Measurements from ENCODE around the gene NPFFR1. TPM values are rescaled to one million over a fixed set of nuclear protein-coding genes. Genes with fewer than 3 reads are reported as not detected.

The NPFFR1 gene
- total RNA-seq, 2 experiments from 2014 or later = not detected

GRCh38 chr10:70292004-70292403 is 8.2 kb upstream of the NPFFR1 start:
- H3K4me1 ChIP-seq (ENCODE audit: insufficient read depth, low read length, poor library complexity, severe bottlenecking) = peaks cover 53% of the 10 kb centered on the region
- POLR2A ChIA-PET = interaction anchor here (0.6 to 2.0 kb wide), 6 partner anchors 12 to 1802 kb away, joined by 3 to 9 read pairs (median 4); no protein-coding TSS in a partner anchor
- DNase-seq (ENCODE audit: low spot score) = no peak
- no peaks in the 10 kb centered on the region for H4K20me1 ChIP-seq (ENCODE audit: insufficient read depth, low read length)
- no peaks in the 10 kb centered on the region for H3K9me2 ChIP-seq (ENCODE audit: insufficient read depth, low read length)
- no peak for TF ChIP-seq CTCF (conservative IDR thresholded peaks at IDR 0.05; ENCODE audit: low read length)
- TF ChIP-seq EZH2phosphoT487 (IDR thresholded peaks at IDR 0.05; ENCODE audit: borderline replicate concordance, low read depth, low read length) = no peak
- no peaks in the 10 kb centered on the region for H3K79me2 ChIP-seq (ENCODE audit: insufficient read depth, low read depth, low read length)
- no peaks in the 10 kb centered on the region for H3K9me3 ChIP-seq (ENCODE audit: low read length)
- no peak overlapping the region for H3K4me3 ChIP-seq (ENCODE audit: low read depth, low read length, poor library complexity, severe bottlenecking)
- no TSS peak for BruUV-seq (replicated peaks)
- H3K36me3 ChIP-seq (ENCODE audit: insufficient read depth, low read length) = no peaks in the 10 kb centered on the region
- CTCF ChIA-PET (ENCODE audit: unreplicated experiment) = interaction anchor here (0.8 to 1.4 kb wide), 2 partner anchors 16 to 38 kb away, joined by 3 to 4 read pairs; no protein-coding TSS in a partner anchor
- H2AFZ ChIP-seq (ENCODE audit: low read length) = no peak overlapping the region; the same call in 1 of the 2 replicates
- intact Hi-C loops (cut with micrococcal nuclease; ENCODE audit: unreplicated experiment) = loop anchor here (2.0 kb wide), 1 partner anchor 33 kb away; no protein-coding TSS in a partner anchor
- H3K27ac ChIP-seq (ENCODE audit: low read depth, low read length, poor library complexity, severe bottlenecking) = no peak overlapping the region
- peak overlapping the region; percentile 62 for H3K4me2 ChIP-seq (ENCODE audit: low read length)

- ChIA-PET POLR2A (no interaction called here), CTCF (ENCODE audit: unreplicated experiment) (no interaction called here)
- Histone ChIP-seq H3K27ac (ENCODE audit: low read depth, low read length, poor library complexity, severe bottlenecking) (no peak overlapping the region), H2AFZ (ENCODE audit: low read length) (no peak overlapping the region), H4K20me1 (ENCODE audit: insufficient read depth, low read length) (no peaks in the 10 kb centered on the region), H3K4me2 (ENCODE audit: low read length) (no peak overlapping the region), H3K4me3 (ENCODE audit: low read depth, low read length, poor library complexity, severe bottlenecking) (no peak overlapping the region), H3K36me3 (ENCODE audit: insufficient read depth, low read length) (no peaks in the 10 kb centered on the region), H3K4me1 (ENCODE audit: insufficient read depth, low read length, poor library complexity, severe bottlenecking) (peaks cover 42% of the 10 kb centered on the region), H3K9me3 (ENCODE audit: low read length) (no peaks in the 10 kb centered on the region), H3K79me2 (ENCODE audit: insufficient read depth, low read depth, low read length) (no peaks in the 10 kb centered on the region), H3K9me2 (ENCODE audit: insufficient read depth, low read length) (no peaks in the 10 kb centered on the region)
- no peak for DNase-seq (ENCODE audit: low spot score)
- BruUV-seq (replicated peaks) = no TSS peak
- TF ChIP-seq CTCF (conservative IDR thresholded peaks at IDR 0.05; ENCODE audit: low read length) (no peak), EZH2phosphoT487 (IDR thresholded peaks at IDR 0.05; ENCODE audit: borderline replicate concordance, low read depth, low read length) (no peak)
- intact Hi-C loops (cut with micrococcal nuclease; ENCODE audit: unreplicated experiment) = no loop called here
Observed at GRCh38 chr10:70289739-70290138, 5.9 kb upstream of the NPFFR1 start.

GRCh38 chr10:70286616-70287015 is 2.8 kb upstream of the NPFFR1 start:
- no peak overlapping the region for H3K27ac ChIP-seq (ENCODE audit: low read depth, low read length, poor library complexity, severe bottlenecking)
- ChIA-PET POLR2A (no interaction called here), CTCF (ENCODE audit: unreplicated experiment) (no interaction called here)
- H3K4me1 ChIP-seq (ENCODE audit: insufficient read depth, low read length, poor library complexity, severe bottlenecking) = peaks cover 20% of the 10 kb centered on the region
- no TSS peak for BruUV-seq (replicated peaks)
- H2AFZ ChIP-seq (ENCODE audit: low read length) = no peak overlapping the region
- no peaks in the 10 kb centered on the region for H3K9me3 ChIP-seq (ENCODE audit: low read length)
- no peaks in the 10 kb centered on the region for H3K9me2 ChIP-seq (ENCODE audit: insufficient read depth, low read length)
- H3K79me2 ChIP-seq (ENCODE audit: insufficient read depth, low read depth, low read length) = no peaks in the 10 kb centered on the region
- intact Hi-C loops (cut with micrococcal nuclease; ENCODE audit: unreplicated experiment) = no loop called here
- no peak overlapping the region for H3K4me3 ChIP-seq (ENCODE audit: low read depth, low read length, poor library complexity, severe bottlenecking)
- DNase-seq (ENCODE audit: low spot score) = no peak
- no peak for TF ChIP-seq CTCF (conservative IDR thresholded peaks at IDR 0.05; ENCODE audit: low read length)
- TF ChIP-seq EZH2phosphoT487 (IDR thresholded peaks at IDR 0.05; ENCODE audit: borderline replicate concordance, low read depth, low read length) = no peak
- no peaks in the 10 kb centered on the region for H4K20me1 ChIP-seq (ENCODE audit: insufficient read depth, low read length)
- H3K4me2 ChIP-seq (ENCODE audit: low read length) = no peak overlapping the region
- no peaks in the 10 kb centered on the region for H3K36me3 ChIP-seq (ENCODE audit: insufficient read depth, low read length)
